Measurements from ENCODE around the gene PRRT2.

- TF ChIP-seq CTCF (IDR thresholded peaks at IDR 0.05 in 8 of 11, conservative IDR thresholded peaks at IDR 0.05 in 3 of 11) (no peak), POLR2A (IDR thresholded peaks at IDR 0.05) (no peak)
These were observed 4.9 kb downstream of the PRRT2 start for GRCh38 chr16:29816694-29817441.

Data from spleen (tissue), 7 donors.